GM12878 (cell line): ENCODE measurements around the gene TIFAB. TPM values are rescaled to one million over a fixed set of nuclear protein-coding genes. Genes with fewer than 3 reads are reported as not detected.

Source experiments
- ATAC-seq: fragments of 200-7000 bp; cut with Tn5 transposase; 3 replicates; pipeline ENCODE4 v1.9.1; 2020; ENCODE audit warnings: mild to moderate bottlenecking, moderate library complexity
- BruUV-seq: library from RNA; stranded (reverse); fragments of 400-500 nt; replicated peaks from 2 replicates; lab custom pipeline; 2021; lab: Mats Ljungman, UMichigan
- CTCF ChIA-PET: fragments of 300-600 bp; sonication (Branson Sonifier 250); formaldehyde crosslinking; extraction: SDS; loops from one replicate; lab custom pipeline; 2021; ENCODE audit warnings: inconsistent platforms; lab: Yijun Ruan, JAX
- POLR2A ChIA-PET: fragments of 350-600 bp; formaldehyde crosslinking; extraction: SDS; loops from one replicate; lab custom pipeline; 2021; ENCODE audit warnings: inconsistent platforms; lab: Charles Lee
- RAD21 ChIA-PET: fragments of 300-600 bp; sonication (Branson Sonifier 250); formaldehyde crosslinking; loops from one replicate; lab custom pipeline; 2023; ENCODE audit warnings: antibody characterized with exemption; ENCODE audit not compliant: unreplicated experiment; lab: Charles Lee
- SMC1A ChIA-PET: fragments of 300-600 bp; sonication (Branson Sonifier 250); formaldehyde crosslinking; loops from one replicate; lab custom pipeline; 2023; ENCODE audit not compliant: unreplicated experiment, uncharacterized antibody; lab: Charles Lee
- DNase-seq: peaks from one replicate; pipeline ENCODE4 v3.0.0-alpha.2; 2011; ENCODE audit warnings: low read depth, low spot score
- FAIRE-seq: peaks from 3 replicates; lab custom pipeline; 2011; peaks lifted over from hg19 to GRCh38; lab: Jason Lieb, UNC
- H2AFZ ChIP-seq: 2 replicates; pipeline ENCODE4 v1.6.0; 2011; ENCODE audit warnings: low read depth, low read length, control low read depth; ENCODE audit not compliant: control insufficient read depth
- H3K27ac ChIP-seq: 2 replicates; pipeline ENCODE4 v1.5.1; 2011; ENCODE audit warnings: control low read depth; ENCODE audit not compliant: control insufficient read depth, insufficient read depth
- H3K27me3 ChIP-seq, 2 experiments: replicated peaks in 1 of 2; 2 replicates each; pipeline versions ENCODE4 v1.6.0 to v1.6.1; 2011; ENCODE audit warnings: low read length in 1 of 2; ENCODE audit not compliant: control insufficient read depth in 2 of 2, insufficient read depth in 2 of 2
- H3K36me3 ChIP-seq, 2 experiments: 2 replicates each; pipeline ENCODE4 v1.5.1; 2011; ENCODE audit warnings: low read length in 1 of 2; ENCODE audit not compliant: control insufficient read depth in 2 of 2, insufficient read depth in 2 of 2
- H3K4me1 ChIP-seq: 2 replicates; pipeline ENCODE4 v1.6.1; 2011; ENCODE audit warnings: mild to moderate bottlenecking, low read length, moderate library complexity, mixed read lengths; ENCODE audit not compliant: control insufficient read depth, insufficient read depth
- H3K4me2 ChIP-seq: 2 replicates; pipeline ENCODE4 v1.6.0; 2011; ENCODE audit warnings: control low read depth; ENCODE audit not compliant: control insufficient read depth, insufficient read depth
- H3K4me3 ChIP-seq: fragments of 200-600 bp; sonication (generic); 2 replicates; pipeline ENCODE4 v1.5.1; 2016
- H3K79me2 ChIP-seq: 2 replicates; pipeline ENCODE4 v1.6.0; 2011; ENCODE audit warnings: low read length; ENCODE audit not compliant: control insufficient read depth, insufficient read depth
- H3K9ac ChIP-seq: 2 replicates; pipeline ENCODE4 v1.8.0; 2011; ENCODE audit warnings: low read length, control low read depth, mixed read lengths; ENCODE audit not compliant: control insufficient read depth, insufficient read depth
- H3K9me3 ChIP-seq: replicated peaks from 3 replicates; pipeline ENCODE4 v1.5.1; 2011; ENCODE audit warnings: mild to moderate bottlenecking, low read length; ENCODE audit not compliant: control insufficient read depth, insufficient read depth
- H4K20me1 ChIP-seq: 2 replicates; pipeline ENCODE4 v1.6.0; 2011; ENCODE audit not compliant: control insufficient read depth, insufficient read depth
- CBX3 ChIP-seq: fragments of 200-600 bp; sonication (generic); IDR thresholded peaks from 2 replicates; pipeline ENCODE4 v1.6.1; 2016; ENCODE audit warnings: low read depth, borderline replicate concordance
- CHD1 ChIP-seq: IDR thresholded peaks from 2 replicates; pipeline ENCODE4 v1.6.1; 2012; ENCODE audit warnings: low read depth, low read length, improper control_type of control experiment
- E2F4 ChIP-seq: IDR thresholded peaks from 2 replicates; pipeline ENCODE4 v1.6.1; 2012; ENCODE audit warnings: low read depth, low read length, improper control_type of control experiment
- ETV6 ChIP-seq, 2 experiments: fragments of 450-650 bp in 1 of 2; IDR thresholded peaks in 1 of 2; conservative IDR thresholded peaks in 1 of 2; 2 replicates each; pipeline ENCODE4 v1.6.1; 2014; ENCODE audit warnings: antibody characterized with exemption in 1 of 2, borderline replicate concordance in 1 of 2, low read depth in 1 of 2, mild to moderate bottlenecking in 1 of 2, moderate library complexity in 1 of 2
- FOXM1 ChIP-seq: IDR thresholded peaks from 2 replicates; pipeline ENCODE4 v1.6.1; 2012; ENCODE audit warnings: low read depth, mild to moderate bottlenecking, inconsistent platforms, low read length, moderate library complexity
- HDAC6 ChIP-seq: fragments of 200-600 bp; sonication (generic); IDR thresholded peaks from one replicate; pipeline ENCODE4 v1.8.0; 2017; ENCODE audit warnings: antibody characterized with exemption; ENCODE audit not compliant: unreplicated experiment
- IKZF1 ChIP-seq: fragments of 450-650 bp; conservative IDR thresholded peaks from 2 replicates; pipeline ENCODE4 v1.6.1; 2017; ENCODE audit warnings: antibody characterized with exemption, mild to moderate bottlenecking
- MEF2A ChIP-seq: IDR thresholded peaks from 2 replicates; pipeline ENCODE4 v1.6.1; 2011; ENCODE audit warnings: low read depth, mild to moderate bottlenecking, low read length, moderate library complexity; ENCODE audit not compliant: insufficient read depth
- NR2C1 ChIP-seq: fragments of 450-650 bp; IDR thresholded peaks from 2 replicates; pipeline ENCODE4 v1.6.1; 2017; ENCODE audit warnings: antibody characterized with exemption, mild to moderate bottlenecking, moderate library complexity
- NR2F1 ChIP-seq: fragments of 450-650 bp; conservative IDR thresholded peaks from 2 replicates; pipeline ENCODE4 v1.6.1; 2017; ENCODE audit warnings: mild to moderate bottlenecking
- RFX5 ChIP-seq: IDR thresholded peaks from 2 replicates; pipeline ENCODE4 v1.6.1; 2011; ENCODE audit warnings: low read depth, low read length, improper control_type of control experiment
- RUNX3 ChIP-seq: IDR thresholded peaks from 2 replicates; pipeline ENCODE4 v1.6.1; 2012; ENCODE audit warnings: low read length, inconsistent platforms
- SREBF1 ChIP-seq: IDR thresholded peaks from 2 replicates; pipeline ENCODE4 v1.6.1; 2012; ENCODE audit warnings: mild to moderate bottlenecking, low read length
- WRNIP1 ChIP-seq: IDR thresholded peaks from 2 replicates; pipeline ENCODE4 v1.6.1; 2011; ENCODE audit warnings: low read depth, low read length, improper control_type of control experiment, borderline replicate concordance
- WGBS: methylation state at CpG from one replicate; pipeline ENCODE4 v1.1.6; 2016; ENCODE audit warnings: low lambda C conversion rate; ENCODE audit not compliant: insufficient replicate concordance, insufficient coverage; ENCODE audit errors: missing lambda C conversion rate; 5-methylcytosine and 5-hydroxymethylcytosine counted together
- in situ Hi-C: fragments of 300-500 bp; cut with MboI; formaldehyde crosslinking; loops from 9 replicates; pipeline ENCODE4 v1.14.3; 2018; ENCODE audit warnings: mixed read lengths
- intact Hi-C: fragments of 100-400 bp; cut with micrococcal nuclease; formaldehyde crosslinking; loops from one replicate; pipeline ENCODE4 v1.14.2; 2022; ENCODE audit not compliant: unreplicated experiment
- polyA plus RNA-seq, 11 experiments: library from polyadenylated mRNA; depleted of rRNA in 4 of 11; unstranded in 6 of 11; stranded (reverse) in 5 of 11; fragments of >200 nt; fragmentation: Nextera tagmentation in 4 of 11; fragmentation: Illumina TruSeq in 1 of 11; extraction: Ambion mirVana in 4 of 11; extraction: Trizol in 1 of 11; gene quantifications; 1 replicate in 1 of 11; 2 replicates in 10 of 11; pipeline versions ENCODE4 v1.2.1 to v1.2.3, GENCODE V29; 2011 to 2016; ENCODE audit warnings: inconsistent platforms in 2 of 11, missing spikeins in 2 of 11, low read depth in 1 of 11
- total RNA-seq, 4 experiments: library from RNA; depleted of rRNA in 3 of 4; stranded (reverse); fragments of >200 nt in 3 of 4; fragmentation: Illumina TruSeq in 1 of 4; extraction: Trizol in 1 of 4; gene quantifications; 2 replicates each; pipeline versions ENCODE4 v1.2.1 to v1.2.3, GENCODE V29; 2013 to 2021
- TF ChIP-seq, protein P1 (sequence below): fragments of 450-650 bp; IDR thresholded peaks from 2 replicates; pipeline ENCODE4 v1.6.1; 2017; ENCODE audit warnings: borderline replicate concordance
- TF ChIP-seq, protein P2 (sequence below): IDR thresholded peaks from 2 replicates; pipeline ENCODE4 v1.6.1; 2012; ENCODE audit warnings: improper control_type of control experiment, low read depth, low read length; ENCODE audit not compliant: insufficient replicate concordance

TIFAB gene
- total and polyA plus RNA-seq, 10 of the 15 experiments (the other 5 are each of a cell fraction or from before 2014, with no cell fraction given): not detected

DNA sequence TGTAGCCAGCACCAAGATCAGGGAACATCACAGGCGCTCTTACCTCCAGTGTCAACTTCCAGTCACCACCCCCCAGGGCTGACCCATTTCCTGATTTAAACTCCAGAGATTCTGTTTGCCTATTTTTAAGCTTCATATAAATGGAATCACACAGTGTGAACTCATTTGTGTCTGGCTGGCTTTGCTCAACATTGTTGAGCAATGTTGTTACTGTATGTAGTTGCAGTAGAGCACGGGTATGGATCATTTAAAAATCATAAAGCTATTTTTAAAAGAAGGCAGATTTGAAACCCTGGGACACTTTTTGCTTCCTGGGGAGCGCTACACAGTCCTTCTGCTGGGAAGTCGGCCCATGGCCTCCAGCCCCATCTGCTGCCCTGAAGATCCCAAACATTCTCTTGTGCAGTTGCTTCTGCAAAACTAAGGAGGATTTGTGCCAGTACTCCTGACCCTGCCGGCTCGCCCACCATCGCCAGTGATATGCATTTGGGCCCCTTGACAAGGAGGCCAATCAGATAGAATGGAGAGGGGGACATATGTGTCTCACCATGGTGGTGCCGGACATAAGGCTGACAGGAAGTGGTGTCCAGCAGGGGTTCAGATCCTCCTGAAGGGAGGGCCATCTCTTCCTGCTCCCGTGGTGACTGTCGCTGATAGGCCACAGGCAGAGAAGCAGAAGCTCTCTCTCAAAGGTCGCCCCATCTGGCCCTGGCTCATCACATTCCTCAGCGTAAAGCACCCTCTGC, 18.3 kb downstream of the TIFAB start:
- Histone ChIP-seq H3K79me2 (no peaks in the 10 kb centered on the region), H3K4me1 (peaks cover 15% of the 10 kb centered on the region), H2AFZ (no peak overlapping the region), H3K27ac (no peak overlapping the region), H3K4me3 (no peak overlapping the region), H3K9ac (no peak overlapping the region), H3K9me3 (no peaks in the 10 kb centered on the region; the same call in 2 of the 3 replicates), H3K4me2 (no peak overlapping the region), H3K36me3 (no peaks in the 10 kb centered on the region), H4K20me1 (no peaks in the 10 kb centered on the region), H3K27me3 (no peaks in the 10 kb centered on the region; a peak in 1 of 4 replicates)
- ATAC-seq: no peak
- in situ Hi-C loops (no loop called here), intact Hi-C loops (no loop called here)
- 29% methylated on average over 12 of the region's 12 CpGs for WGBS
- ChIA-PET CTCF (interaction anchor here (1.0 to 4.9 kb wide), 4 partner anchors 8 to 32 kb away, joined by 3 to 19 read pairs (median 5); no protein-coding TSS in a partner anchor), POLR2A (interaction anchor here (0.6 kb wide), 1 partner anchor 1446 kb away, joined by 3 read pairs; no protein-coding TSS in a partner anchor), RAD21 (no interaction called here), SMC1A (no interaction called here)
- BruUV-seq: no TSS peak
- FAIRE-seq: no peak
- DNase-seq: no peak
- TF ChIP-seq CBX3 (no peak), WRNIP1 (no peak), RUNX3 (no peak), E2F4 (no peak), NR2C1 (no peak), NR2F1 (no peak), FOXM1 (no peak), RFX5 (no peak), MEF2A (no peak), SREBF1 (no peak), CHD1 (no peak), ETV6 (conservative IDR thresholded peaks at IDR 0.05 in 1 of 2, IDR thresholded peaks at IDR 0.05 in 1 of 2; ENCODE audit: borderline replicate concordance in 1 of 2, low read depth in 1 of 2) (no peak), HDAC6 (no peak), IKZF1 (no peak)
- TF ChIP-seq, protein P1, sequence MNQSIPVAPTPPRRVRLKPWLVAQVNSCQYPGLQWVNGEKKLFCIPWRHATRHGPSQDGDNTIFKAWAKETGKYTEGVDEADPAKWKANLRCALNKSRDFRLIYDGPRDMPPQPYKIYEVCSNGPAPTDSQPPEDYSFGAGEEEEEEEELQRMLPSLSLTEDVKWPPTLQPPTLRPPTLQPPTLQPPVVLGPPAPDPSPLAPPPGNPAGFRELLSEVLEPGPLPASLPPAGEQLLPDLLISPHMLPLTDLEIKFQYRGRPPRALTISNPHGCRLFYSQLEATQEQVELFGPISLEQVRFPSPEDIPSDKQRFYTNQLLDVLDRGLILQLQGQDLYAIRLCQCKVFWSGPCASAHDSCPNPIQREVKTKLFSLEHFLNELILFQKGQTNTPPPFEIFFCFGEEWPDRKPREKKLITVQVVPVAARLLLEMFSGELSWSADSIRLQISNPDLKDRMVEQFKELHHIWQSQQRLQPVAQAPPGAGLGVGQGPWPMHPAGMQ: no peak
- TF ChIP-seq, protein P2, sequence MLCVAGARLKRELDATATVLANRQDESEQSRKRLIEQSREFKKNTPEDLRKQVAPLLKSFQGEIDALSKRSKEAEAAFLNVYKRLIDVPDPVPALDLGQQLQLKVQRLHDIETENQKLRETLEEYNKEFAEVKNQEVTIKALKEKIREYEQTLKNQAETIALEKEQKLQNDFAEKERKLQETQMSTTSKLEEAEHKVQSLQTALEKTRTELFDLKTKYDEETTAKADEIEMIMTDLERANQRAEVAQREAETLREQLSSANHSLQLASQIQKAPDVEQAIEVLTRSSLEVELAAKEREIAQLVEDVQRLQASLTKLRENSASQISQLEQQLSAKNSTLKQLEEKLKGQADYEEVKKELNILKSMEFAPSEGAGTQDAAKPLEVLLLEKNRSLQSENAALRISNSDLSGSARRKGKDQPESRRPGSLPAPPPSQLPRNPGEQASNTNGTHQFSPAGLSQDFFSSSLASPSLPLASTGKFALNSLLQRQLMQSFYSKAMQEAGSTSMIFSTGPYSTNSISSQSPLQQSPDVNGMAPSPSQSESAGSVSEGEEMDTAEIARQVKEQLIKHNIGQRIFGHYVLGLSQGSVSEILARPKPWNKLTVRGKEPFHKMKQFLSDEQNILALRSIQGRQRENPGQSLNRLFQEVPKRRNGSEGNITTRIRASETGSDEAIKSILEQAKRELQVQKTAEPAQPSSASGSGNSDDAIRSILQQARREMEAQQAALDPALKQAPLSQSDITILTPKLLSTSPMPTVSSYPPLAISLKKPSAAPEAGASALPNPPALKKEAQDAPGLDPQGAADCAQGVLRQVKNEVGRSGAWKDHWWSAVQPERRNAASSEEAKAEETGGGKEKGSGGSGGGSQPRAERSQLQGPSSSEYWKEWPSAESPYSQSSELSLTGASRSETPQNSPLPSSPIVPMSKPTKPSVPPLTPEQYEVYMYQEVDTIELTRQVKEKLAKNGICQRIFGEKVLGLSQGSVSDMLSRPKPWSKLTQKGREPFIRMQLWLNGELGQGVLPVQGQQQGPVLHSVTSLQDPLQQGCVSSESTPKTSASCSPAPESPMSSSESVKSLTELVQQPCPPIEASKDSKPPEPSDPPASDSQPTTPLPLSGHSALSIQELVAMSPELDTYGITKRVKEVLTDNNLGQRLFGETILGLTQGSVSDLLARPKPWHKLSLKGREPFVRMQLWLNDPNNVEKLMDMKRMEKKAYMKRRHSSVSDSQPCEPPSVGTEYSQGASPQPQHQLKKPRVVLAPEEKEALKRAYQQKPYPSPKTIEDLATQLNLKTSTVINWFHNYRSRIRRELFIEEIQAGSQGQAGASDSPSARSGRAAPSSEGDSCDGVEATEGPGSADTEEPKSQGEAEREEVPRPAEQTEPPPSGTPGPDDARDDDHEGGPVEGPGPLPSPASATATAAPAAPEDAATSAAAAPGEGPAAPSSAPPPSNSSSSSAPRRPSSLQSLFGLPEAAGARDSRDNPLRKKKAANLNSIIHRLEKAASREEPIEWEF: no peak
